Measurements from ENCODE around the gene CCDC57.
A peak's percentile ranks its signal among the peaks of the same experiment; 100 is the strongest.
"Not testable (repeated sequence)": the region's sequence is repeated elsewhere in the genome, so short reads cannot be mapped to it uniquely, and the experiment has no call there.

The CCDC57 gene

DNA sequence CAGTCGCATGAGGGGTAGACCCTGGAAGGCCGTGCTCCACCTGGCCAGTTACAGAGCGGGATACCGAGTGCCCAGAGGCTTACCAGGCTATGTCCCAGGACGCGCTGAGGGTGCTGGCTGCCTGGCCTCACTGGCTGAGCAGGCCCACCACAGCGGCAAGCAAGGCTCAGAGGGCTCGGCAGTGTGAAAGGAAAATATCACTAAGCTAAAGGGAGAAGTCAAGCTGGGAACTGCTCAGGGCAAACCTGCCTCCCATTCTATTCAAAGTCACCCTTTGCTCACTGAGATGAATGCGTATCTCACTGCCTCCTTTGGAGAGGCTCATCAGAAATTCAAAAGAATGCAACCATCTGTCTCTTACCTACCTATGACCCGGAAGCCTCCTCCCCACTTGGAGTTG, 37.4 kb downstream of the CCDC57 start:
- no peak for DNase-seq

DNA sequence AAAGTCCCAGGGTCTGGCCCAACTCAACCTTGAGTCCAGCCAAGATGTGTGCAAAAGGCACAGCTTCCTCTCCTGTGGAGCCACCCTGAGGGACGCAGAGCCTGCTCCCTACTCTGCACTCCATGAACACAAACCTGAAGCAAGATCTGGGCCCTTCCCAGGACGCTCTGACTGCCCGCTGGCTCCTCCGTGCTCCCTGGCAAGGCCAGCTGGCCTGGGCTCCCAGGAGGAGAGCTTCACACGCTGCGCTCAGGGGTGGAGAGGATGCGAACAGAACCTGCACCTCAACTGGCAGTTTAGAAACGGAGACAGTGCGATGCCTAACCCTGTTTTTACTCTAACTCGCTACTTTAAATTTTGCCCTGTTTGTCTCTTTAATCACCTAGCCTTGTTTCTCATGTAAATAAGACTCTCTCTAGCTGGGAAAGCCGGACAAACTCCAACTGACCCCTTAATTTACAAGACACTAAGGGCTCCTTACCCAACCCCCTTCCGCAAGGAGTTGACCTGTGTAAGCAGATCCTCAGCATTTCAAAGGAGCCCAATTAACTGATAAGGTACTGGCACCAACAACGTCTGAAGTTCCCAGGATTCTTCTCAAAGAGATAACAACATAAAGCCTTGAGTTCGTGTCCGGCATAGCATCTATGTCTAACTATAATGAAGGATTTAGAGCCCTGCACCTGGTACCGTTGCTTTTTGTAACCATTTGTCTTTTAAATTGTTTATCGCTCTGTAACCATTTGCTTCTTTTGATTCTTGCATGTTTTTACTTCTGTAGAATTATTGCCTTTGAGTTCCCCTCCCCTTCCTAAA, 38.4 kb downstream of the CCDC57 start:
- not testable (repeated sequence) for DNase-seq

DNA sequence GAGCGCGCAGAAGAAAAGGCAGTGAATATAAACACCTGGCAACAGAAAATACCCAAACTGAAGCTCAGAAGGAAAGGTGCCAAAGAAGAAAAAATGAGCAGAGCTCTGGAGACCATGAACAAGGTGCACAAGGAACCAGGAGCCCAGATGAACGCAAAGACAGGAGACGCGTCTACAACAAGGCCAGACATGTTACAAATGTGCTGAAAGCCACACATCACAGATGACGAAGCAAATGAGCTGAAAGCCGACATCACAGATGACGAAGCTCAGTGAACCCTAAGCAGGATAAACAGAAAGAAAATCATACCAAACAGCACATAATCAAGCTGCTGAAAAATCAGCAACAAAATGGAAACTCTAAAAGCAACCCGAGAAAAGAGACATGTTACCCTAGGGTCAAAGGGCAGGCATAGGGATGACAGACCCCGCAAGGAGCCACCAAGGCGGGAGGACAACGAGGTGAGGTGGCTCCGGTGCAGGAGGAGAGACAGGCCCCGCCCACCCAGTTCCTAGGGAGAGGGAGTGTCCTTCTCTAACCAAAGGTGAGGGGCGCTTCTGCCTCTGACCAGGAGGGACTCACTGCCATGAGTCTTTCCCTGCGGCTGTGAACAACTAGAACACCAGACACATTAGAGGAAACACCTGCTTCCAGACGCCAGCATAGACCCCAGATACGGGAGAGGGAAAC, 39.1 kb downstream of the CCDC57 start:
- DNase-seq, result no peak

DNA sequence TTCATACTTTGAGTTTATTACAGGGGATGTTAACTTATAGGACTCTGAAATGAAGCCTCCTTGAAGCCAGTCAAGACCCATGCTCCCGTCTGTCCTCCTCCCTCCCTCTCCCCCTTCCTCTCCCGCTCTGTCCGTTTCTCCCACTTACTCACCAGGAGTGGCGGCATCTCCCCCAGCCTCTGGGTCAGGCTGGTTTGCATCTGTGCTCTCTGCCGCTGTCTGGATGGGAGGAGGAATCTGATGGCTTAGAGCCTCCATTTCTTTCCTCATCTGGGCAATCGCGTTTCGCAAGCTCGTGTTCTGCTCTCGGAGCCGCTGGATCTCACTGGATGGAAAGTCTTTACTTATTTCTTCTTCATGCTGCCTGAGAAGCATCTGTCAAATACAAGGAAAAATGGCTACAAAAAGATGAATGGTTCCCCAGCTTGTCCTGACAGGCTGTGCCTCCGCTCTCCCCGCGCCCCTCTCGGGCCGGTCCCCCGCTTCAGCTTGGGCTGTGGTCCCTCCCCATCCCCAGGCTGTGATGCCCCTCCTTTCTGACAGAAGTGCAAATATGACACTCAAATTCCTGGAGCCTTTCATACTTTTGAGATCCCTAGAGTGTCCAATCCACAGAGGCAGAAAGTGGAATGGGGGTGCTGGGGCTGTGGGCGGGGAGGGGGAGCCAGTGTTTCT, 40.0 kb downstream of the CCDC57 start:
- no peak for DNase-seq

DNA sequence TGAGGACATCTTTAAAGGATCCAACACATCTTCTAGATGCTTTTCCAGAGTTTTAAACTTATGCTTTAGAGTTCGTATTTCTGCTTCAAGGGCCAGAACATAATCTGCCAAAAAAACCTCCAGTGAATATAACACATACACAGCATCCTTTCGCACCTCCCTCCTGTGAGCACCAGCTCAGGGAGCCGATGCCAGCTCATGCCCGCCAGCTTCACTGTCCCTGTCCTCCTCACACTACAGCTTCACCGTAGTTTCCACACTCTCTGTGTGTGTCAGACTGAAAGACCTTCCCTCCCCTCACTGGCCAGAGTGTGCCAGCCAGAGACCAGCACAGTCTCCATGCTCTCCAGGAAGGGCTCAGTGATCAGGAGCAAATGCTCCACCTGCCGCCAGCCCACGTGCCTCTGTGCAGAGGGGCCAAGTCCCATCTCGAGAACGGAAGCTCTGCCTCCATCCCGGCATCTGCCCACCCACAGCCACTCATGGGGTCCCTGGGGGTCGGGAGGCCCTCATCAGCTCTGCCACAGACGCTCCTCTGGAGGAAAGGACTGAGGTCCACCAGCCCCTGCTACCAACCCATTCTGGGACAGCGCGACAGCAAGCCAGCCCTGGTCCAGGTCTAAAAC, 40.8 kb downstream of the CCDC57 start:
- no peak for DNase-seq

DNA sequence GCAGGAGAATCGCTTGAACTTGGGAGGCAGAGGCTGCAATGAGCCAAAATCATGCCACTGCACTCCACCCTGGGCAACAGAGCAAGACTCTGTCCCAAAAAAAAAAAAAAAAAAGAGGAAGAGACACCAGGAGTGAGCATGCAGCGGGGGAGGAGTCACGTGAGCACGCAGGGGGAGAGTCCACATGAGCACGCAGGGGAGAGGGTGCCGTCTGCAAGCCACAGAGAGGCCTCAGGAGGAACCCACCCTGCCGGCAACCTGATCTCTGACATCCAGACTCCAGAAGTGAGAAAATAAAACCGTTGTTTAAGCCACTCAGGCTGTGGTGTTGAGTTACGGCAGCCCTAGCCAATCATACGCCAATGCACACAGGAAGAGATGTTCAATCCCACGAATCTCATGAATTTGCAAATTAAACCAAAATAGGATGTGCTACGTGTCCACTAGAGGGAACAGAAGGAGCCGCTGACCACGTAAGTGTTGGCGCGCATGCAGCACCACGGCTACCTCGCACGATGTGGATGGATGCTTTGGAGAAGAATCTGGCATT, 42.2 kb downstream of the CCDC57 start:
- DNase-seq, result peak; percentile 45 to 57

DNA sequence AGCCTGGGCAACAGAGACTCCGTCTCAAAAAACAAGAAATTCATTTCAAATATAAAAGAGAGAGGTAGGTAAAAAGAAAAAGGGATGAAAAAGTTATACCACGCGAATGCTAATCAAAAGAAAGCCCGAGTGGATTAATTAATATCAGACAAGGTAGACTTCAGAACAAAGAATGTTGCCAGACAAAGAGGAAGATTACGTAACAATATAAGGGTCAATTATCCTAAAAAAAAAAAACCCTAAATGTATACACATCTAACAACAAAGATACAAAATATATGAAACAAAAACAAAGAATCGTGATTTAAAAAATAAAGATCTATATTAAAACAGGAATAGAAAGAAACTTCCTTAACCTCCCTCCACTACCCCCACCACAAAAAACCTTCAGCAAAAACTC, 44.1 kb downstream of the CCDC57 start:
- DNase-seq, result no peak

DNA sequence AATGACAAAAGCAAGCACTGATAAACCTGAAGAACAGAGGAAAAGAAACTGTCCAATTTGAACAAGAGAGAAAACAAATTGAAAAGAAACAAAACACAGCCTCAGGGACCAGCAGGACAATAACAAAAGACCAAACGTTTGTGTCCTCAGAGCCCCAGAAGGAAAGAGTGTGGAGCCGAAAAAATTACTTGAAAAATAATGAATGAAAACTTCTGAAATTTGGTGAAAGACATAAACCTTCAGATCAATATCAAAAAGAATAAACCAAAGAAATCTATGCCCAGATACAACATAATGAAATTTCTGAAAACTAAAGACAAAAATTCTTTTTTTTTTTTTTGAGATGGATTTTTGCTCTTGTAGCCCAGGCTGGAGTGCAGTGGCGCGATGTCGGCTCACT, 45.6 kb downstream of the CCDC57 start:
- DNase-seq, result no peak

DNA sequence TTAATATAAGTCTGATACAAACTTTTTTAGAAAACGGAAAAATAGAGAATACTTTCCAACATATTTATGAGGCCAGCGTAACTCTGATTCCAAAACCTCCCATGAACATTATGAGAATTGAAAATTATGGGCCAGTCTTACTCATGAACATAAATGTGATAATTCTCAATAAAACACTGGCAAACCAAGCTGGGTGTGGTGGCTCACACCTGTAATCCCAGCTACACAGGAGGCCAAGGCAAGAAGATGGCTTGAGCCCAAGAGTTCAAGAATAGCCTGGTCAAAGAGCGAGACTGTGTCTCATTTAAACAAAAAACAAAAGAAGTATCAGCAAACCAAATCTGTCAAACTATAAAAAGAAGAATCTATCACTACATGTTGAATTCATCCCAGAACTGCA, 47.8 kb downstream of the CCDC57 start:
- DNase-seq, result no peak

DNA sequence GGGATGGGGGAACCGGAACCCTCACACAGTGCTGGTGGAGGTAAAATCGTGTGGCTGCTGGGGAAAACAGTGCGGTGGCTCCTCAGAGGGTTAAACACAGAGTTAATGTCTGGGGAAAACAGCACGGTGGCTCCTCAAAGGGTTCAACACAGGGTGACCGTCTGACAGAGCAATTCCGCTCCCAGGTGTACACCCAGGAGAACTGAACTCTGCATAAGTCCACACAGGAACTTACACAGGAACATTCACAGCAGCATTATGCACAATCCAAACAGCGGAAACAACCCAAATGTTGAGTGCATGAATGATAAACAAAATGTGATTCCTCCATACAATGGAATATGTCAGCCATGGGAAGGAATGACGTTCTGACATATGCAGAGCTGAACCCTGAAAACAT, 51.4 kb downstream of the CCDC57 start:
- DNase-seq, result no peak

DNA sequence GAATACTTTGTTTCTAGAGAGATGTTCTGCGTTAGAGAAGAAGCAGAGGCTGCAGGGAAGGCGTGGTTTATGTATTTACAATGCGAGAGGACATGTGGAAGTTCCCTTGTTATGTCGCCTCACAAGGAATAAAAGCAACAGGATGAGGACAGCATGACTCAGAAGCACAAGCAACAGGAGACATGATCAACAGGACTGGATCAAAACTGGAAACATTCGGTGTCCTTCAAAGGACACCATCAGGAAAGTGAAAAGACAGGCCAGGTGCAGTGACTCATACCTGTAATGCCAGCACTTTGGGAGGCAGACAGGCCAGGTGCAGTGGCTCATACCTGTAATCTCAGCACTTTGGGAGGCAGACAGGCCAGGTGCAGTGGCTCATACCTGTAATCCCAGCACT, 52.6 kb downstream of the CCDC57 start:
- peak in 1 of 2 donors; percentile 67 for DNase-seq

DNA sequence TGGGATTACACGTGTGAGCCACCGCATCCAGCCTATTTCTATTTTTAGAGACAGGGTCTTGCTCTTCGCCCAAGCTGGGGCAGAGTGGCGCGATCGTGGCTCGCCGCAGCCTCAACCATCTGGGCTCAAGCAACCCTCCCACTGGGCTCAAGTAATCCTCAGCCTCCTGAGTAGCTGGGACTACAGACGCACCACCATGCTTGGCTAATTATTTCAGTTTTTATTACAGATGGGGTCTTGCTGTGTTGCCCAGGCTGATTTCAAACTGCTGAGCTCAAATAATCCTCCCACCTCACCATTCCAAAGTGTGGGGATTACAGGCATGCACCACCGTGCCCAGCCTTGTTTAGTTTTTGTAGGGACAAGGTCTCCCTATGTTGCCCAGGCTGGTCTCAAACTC, 53.8 kb downstream of the CCDC57 start:
- no peak for DNase-seq

DNA sequence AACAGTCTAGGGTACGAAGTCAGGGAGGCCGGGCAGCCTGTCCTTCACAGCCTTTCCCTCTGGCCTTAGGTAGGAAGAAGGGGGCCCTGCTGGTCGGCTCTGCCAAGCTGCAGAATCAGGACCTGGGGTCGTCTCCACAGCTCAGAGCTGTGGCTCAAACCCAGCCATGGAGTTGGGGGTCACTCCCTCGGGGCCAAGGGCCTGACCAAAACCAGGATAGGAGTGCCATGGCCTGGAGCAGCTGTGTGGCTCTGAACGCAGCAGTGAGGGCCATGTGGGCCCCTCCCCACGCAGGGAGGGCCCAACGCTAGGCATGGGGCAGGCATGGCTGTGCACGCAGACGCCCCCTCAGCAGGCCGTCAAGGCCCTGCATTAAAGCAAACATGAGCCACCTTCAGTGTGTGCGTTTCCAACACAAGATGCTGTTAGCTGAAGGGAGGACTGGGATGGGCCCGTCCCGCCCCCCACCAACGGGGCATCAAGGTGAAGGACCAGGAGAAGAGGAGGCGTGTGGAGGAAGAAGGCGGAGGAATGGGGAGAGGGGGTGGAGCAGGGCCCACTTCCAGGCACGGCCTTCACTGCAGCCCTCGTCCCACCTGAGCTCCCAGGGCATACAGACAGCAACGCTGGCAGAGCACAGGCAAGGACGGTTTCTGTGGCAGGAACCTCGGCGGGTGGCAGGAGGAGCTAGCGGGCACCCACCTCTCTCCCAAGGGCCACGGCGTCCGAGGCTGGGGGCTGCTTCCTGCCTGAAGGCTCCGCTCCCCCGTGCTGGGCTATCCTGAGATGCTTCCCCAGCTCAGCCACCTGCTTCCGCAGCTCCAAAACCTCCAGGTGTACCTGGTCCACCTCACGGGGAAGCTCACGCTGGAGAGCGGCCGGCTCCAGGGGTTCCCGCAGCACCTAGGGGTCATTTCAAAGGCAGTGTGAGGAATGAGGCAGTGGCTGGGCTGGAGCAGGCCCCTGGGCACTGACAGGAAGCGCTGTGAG, 55.3 kb downstream of the CCDC57 start:
- DNase-seq, result no peak

DNA sequence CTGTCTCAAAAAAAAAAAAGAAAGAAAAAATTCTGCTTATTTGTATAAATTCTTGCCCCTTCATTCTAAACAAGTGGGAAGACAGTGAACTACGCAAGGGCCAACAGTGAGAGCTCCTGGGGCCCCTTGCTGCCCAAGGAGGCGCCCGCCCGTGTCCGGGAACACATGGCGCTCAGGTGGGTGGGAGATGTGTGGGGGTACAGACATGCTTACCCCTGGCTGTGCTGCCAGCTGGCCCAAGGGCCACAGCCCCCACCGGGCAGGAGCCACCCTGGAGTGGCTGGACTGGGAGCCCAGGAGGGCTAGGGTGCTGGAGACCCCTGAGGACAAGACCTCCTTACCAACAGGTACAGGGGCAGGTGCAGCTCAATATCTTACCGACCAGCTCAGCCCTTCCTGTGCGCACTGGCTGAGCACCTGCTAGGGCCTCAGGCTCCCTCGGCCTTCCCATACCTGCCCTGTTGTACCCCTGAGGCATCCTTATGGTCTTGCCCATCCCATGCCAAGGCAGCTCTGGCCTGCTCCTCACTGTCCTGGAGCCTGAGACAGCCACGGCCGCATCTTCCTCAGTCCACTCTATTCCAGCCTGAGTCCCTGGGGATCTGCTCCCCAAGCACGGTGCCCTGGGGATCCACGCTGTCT, 56.2 kb downstream of the CCDC57 start:
- no peak for DNase-seq

DNA sequence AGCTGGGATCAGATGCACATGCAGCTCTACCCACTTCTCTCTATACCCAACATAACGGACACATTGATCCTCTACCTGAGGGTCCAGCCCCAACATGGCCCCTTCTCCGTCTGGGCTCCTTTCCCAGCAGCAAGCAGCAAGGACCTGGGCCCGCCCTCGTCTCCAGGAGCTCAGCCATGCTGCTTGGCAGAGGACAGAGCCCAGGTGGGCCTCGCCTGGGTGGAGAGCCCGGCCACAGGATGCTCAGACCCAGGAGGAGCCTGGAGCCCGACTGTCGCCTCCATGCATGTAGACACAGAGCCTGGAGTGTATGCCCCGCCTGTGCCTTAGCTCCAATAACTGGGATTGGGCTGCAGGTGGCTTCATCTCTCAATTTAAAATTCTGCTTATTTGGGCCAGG, 57.0 kb downstream of the CCDC57 start:
- DNase-seq, result no peak

DNA sequence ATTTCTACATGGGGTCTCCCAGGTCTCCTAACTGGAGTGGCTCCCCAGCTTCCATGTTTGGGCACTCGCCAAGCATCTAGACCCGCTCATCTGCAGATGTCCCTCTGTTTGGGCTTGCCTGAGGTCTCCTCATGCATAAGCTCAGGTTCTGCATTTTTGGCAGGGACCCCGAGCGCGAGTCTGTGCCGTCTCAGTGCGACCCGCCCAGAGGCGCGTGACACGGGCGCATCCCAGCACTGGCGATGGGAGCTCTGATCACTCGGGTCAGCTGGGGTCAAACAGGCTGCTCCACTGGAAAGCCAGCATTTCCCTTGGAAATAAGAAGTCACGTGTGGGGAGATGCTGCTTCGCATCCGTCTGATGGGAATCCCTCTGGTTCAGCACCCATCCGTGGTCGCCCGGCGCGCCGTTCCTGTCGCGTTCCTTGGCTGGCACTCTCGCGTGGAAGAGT, 57.7 kb downstream of the CCDC57 start:
- no peak for DNase-seq

DNA sequence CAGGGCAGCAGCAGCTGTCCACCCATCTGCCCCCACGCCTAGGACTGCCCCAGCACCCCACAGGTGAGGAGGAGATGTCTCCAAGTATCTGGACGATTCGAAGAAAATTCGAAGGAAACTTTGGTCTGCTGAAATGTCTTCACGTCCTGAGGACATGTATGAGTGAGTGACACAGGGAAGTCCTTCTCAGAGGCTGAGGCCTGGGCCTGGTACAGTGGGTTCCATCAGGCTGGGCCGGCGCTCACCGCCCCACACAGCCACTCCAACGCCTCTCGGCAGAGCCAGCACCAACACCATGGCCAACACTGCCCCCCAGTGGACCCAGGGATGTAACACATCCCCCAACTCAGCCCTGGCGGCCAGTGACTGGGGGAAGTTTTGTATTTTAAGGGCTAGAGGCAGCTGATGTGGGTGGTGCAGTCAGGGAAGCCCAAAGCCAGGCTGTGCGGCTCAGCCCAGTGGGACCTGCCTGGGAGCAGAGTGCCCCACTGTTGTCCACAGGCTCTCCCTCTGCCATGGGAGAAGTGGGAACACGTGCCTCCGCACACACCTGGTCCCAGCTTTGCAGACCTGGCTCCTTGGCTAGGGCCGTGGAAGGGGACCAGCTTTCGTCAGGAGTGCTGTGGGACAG, 58.8 kb downstream of the CCDC57 start:
- peak; percentile 69 to 89 for DNase-seq

DNA sequence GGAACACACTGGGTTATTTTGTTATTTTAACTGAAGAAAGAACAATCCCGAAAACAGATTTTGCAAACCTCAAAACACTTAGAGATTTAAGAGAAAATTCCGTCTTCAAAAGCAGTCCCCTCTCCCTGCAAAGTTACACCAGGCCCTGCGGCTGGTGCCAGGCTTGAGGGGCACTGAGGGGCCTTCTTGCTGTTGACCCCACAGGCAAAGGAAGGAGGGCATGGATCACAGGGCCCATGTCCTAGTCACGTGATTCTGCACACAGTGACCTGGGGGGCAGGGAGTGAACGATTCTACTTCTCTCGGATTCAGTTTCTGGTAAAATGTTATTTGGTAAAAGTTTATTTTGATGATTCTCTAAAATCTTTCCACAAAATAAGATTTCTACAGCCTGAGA, 59.3 kb downstream of the CCDC57 start:
- DNase-seq, result no peak

DNA sequence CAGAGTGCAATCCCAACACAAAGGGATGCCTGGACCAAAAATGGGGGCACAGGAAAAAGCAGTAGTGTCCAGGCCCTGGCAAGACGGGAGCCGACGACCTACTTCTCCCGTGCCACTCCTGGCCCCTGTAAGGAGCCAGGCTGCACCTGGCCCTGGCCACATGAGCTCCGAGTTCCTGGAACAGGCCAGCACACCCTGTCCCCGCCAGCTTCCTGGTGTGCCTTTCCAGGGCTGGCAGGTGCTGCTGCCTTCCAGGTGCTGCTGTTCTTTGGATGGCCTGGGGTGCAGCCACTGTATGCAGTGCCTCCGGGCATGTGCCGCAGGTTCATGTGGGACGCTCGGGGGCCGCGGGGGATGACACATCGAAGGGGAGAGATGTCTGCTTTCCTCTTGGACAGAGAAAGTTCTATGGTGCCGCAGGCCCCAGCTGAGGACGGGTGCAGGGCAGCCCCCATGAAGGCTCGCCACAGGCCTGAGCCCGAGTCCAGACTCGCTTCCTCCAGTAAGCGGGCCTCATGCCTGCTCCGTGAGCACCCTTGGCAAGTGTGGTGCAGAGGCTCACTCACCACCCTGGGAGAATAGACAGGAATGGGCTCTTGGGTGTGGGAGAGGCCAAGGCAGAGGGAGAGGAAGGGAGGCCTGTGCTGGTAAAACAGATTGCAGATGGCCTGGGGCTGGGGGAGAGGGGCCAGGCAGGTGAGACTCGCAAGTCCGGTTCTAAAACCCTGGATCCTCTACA, 59.9 kb downstream of the CCDC57 start:
- DNase-seq, result no peak

DNA sequence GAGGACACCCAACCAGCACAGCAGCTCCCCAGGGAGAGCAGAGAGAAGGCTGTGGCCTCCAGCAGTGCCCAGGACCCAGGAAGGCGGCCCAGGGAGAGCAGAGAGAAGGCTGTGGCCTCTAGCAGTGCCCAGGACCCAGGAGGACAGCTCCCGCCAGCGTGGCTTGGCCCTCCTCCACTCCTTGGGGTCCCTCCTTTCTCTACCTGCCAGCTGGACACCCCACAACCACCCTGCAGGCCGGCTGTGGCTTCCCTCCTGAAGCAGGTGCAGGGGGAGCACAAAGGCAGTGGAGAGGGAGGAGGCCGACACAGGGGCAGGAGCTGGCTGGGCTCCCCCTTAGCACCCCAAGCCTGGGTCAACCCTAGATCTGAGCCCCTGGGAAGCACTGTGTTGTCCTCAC, 60.5 kb downstream of the CCDC57 start:
- DNase-seq, result no peak
